CD8-positive, alpha-beta memory T cell (primary cell): ENCODE results near the gene MRPS23. TPM values are rescaled to one million over a fixed set of nuclear protein-coding genes. Genes with fewer than 3 reads are reported as not detected.

Experiments
- CTCF ChIA-PET: fragments of 350-600 bp; sonication (Branson Sonifier 250); formaldehyde crosslinking; loops from one replicate; lab custom pipeline; 2021; ENCODE audit warnings: antibody characterized with exemption; lab: Charles Lee
- POLR2A ChIA-PET: fragments of 350-600 bp; sonication (Branson Sonifier 250); formaldehyde crosslinking; loops from one replicate; lab custom pipeline; 2021; ENCODE audit warnings: antibody characterized with exemption; lab: Charles Lee
- DNase-seq, 5 donors: peaks; one replicate each; pipeline versions ENCODE4 v3.0.0 to v3.0.0-alpha.2; 2020 to 2022; ENCODE audit warnings: mixed read lengths in 1 of 5
- H3K27ac ChIP-seq: one replicate; pipeline ENCODE4 v1.7.0; 2013; ENCODE audit warnings: low read depth, mild to moderate bottlenecking, low read length, moderate library complexity
- H3K27me3 ChIP-seq: 2 replicates; pipeline ENCODE4 v1.7.0; 2013; ENCODE audit warnings: low read length, mild to moderate bottlenecking; ENCODE audit not compliant: insufficient read depth, poor library complexity, severe bottlenecking
- H3K36me3 ChIP-seq: 2 replicates; pipeline ENCODE4 v1.7.0; 2013; ENCODE audit warnings: mild to moderate bottlenecking, low read length, moderate library complexity; ENCODE audit not compliant: insufficient read depth
- H3K4me1 ChIP-seq: 2 replicates; pipeline ENCODE4 v1.7.0; 2013; ENCODE audit warnings: mild to moderate bottlenecking, low read length, moderate library complexity; ENCODE audit not compliant: insufficient read depth
- H3K4me3 ChIP-seq: 2 replicates; pipeline ENCODE4 v1.7.0; 2013; ENCODE audit warnings: mild to moderate bottlenecking, low read length
- H3K9me3 ChIP-seq: 2 replicates; pipeline ENCODE4 v1.7.0; 2013; ENCODE audit warnings: mild to moderate bottlenecking, low read length
- H3K27ac Mint-ChIP-seq, 8 donors: one replicate each; pipeline ENCODE4 v1.8.0; 2020 to 2021; ENCODE audit warnings: mixed read lengths in 8 of 8, mild to moderate bottlenecking in 6 of 8, inconsistent platforms in 3 of 8, moderate library complexity in 3 of 8
- H3K27me3 Mint-ChIP-seq, 2 donors: one replicate each; pipeline ENCODE4 v1.8.0; 2020 to 2021; ENCODE audit warnings: mixed read lengths in 2 of 2, mild to moderate bottlenecking in 1 of 2, moderate library complexity in 1 of 2
- H3K36me3 Mint-ChIP-seq, 3 donors: one replicate each; pipeline ENCODE4 v1.8.0; 2020 to 2021; ENCODE audit warnings: mixed read lengths in 3 of 3, inconsistent platforms in 1 of 3, mild to moderate bottlenecking in 1 of 3
- H3K4me1 Mint-ChIP-seq, 3 donors: one replicate each; pipeline ENCODE4 v1.8.0; 2020 to 2021; ENCODE audit warnings: mixed read lengths in 3 of 3, inconsistent platforms in 1 of 3, mild to moderate bottlenecking in 1 of 3
- H3K4me3 Mint-ChIP-seq, 7 donors: one replicate each; pipeline ENCODE4 v1.8.0; 2020 to 2021; ENCODE audit warnings: mixed read lengths in 7 of 7, mild to moderate bottlenecking in 6 of 7, moderate library complexity in 4 of 7, inconsistent platforms in 2 of 7
- H3K9me3 Mint-ChIP-seq, 5 donors: one replicate each; pipeline ENCODE4 v1.8.0; 2020 to 2022; ENCODE audit warnings: mixed read lengths in 5 of 5, mild to moderate bottlenecking in 3 of 5, moderate library complexity in 2 of 5, inconsistent platforms in 1 of 5
- polyA plus RNA-seq: library from polyadenylated mRNA; unstranded; fragments of 300-500 nt; fragmentation: Illumina TruSeq; gene quantifications from one replicate; pipeline ENCODE4 v1.2.3, GENCODE V29; 2021
- total RNA-seq, 2 experiments: library from RNA; stranded (reverse); gene quantifications; one replicate each; pipeline ENCODE4 v1.2.3, GENCODE V29; 2021

Gene MRPS23
- total and polyA plus RNA-seq, 3 experiments from 2014 or later, result 42.6 to 88.5 (median 83.1) TPM

DNA sequence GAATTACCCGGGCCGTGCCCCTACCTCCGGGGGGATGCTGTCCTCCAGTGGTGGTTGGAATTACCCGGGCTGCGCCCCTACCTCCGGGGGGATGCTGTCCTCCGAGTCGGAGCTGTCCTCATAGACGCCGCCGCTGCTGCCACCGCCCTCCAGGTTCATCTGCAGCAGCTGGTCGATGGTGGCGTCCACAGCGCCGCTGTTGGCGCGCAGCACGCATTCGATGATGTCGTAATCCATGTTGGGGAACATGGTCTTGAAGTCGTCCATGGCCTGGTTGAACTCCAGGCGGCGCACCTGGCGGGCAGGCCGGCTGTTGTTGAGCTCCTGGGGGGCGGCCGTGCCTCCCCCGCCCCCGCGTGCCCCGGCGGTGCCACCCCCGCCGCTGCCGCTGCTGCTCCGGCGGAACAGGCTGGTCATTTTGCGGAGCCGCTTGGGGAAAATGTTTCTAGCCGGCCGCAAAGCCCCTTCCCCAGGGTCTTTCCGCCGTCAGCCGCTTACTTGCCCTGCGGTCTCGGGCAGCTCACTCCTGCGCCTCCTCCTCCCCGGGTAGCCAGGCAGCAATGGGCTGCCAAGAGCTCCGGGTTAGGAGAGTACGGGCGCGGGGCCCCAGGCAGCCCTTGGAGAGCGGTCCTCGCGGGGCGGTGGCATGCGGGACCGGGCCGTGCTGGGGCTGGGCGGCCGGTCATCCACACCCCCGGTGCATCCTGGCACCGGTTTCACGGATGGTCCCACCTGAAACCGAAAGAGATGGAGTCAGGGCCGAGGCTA, 35.5 kb upstream of the MRPS23 start:
- Mint-ChIP-seq H3K4me3 (no peak overlapping the region), H3K27ac (no peak overlapping the region), H3K27me3 (peaks cover 8 to 11% of the 10 kb centered on the region in 2 donors), H3K4me1 (no peaks in the 10 kb centered on the region), H3K36me3 (no peaks in the 10 kb centered on the region), H3K9me3 (peaks cover 0 to 2% (median 0%) of the 10 kb centered on the region in 5 donors)
- ChIA-PET POLR2A (no interaction called here), CTCF (no interaction called here)
- Histone ChIP-seq H3K27me3 (peaks cover 3% of the 10 kb centered on the region), H3K4me3 (no peak overlapping the region), H3K27ac (no peak overlapping the region), H3K9me3 (no peaks in the 10 kb centered on the region), H3K4me1 (no peaks in the 10 kb centered on the region), H3K36me3 (no peaks in the 10 kb centered on the region)
- DNase-seq, result no peak

DNA sequence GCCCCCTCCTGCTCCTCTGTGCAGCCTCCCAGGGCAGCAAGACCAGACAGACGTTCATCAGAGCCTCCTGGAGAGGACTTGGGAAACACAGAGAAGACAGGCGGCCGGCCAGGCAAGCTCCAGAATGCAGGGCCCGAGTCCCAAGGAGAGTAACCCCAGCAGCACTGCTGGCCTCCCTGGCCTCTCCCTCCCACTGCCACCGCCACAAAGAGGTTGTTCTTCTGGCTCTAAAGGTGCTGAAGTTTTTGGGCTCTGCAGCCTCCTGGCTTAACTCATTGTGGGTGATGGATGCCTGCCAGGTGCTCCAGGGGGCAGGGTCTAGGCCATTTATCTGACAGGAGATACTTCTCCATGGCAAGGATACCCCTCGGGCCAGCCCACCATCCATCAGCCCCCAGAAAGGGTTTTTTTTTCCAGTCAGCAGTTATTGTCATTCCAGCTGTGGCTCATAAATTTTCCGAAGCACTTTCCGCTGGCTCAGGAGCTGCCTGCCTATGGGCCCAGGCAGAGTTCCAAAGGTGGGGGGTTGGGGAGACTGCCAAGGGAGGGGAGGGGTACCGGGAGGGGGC, 32.0 kb upstream of the MRPS23 start:
- Histone ChIP-seq H3K9me3 (no peaks in the 10 kb centered on the region), H3K36me3 (no peaks in the 10 kb centered on the region), H3K4me3 (no peak overlapping the region), H3K27me3 (no peaks in the 10 kb centered on the region), H3K27ac (no peak overlapping the region), H3K4me1 (peaks cover 4% of the 10 kb centered on the region)
- Mint-ChIP-seq H3K36me3 (no peaks in the 10 kb centered on the region), H3K9me3 (peaks cover 0 to 2% (median 0%) of the 10 kb centered on the region in 5 donors), H3K4me1 (peaks cover 5 to 7% (median 5%) of the 10 kb centered on the region in 3 donors), H3K4me3 (no peak overlapping the region), H3K27me3 (peaks cover 6 to 24% of the 10 kb centered on the region in 2 donors), H3K27ac (no peak overlapping the region)
- POLR2A ChIA-PET, result no interaction called here
- CTCF ChIA-PET, result no interaction called here
- no peak for DNase-seq

DNA sequence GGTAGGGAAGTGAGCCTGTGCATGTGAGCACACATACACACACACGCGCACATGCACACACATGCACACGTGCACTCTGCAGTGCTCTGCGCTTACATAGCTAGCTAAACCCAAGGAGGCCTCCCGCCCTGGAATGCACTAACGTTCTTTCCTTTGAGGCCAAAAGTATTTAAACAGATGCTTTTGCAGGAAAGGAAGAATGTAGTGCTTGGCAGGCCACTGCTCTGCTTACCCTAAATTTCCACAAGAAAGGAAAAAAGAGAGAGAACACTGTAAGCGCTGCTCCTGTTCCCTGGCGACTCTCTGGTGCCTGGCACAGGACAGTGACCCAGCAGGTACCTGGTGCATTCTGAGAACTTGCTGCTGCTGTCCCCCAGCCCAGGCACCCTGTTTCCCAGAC, 31.3 kb upstream of the MRPS23 start:
- peaks cover 0 to 2% (median 0%) of the 10 kb centered on the region in 5 donors for H3K9me3 Mint-ChIP-seq
- no peak overlapping the region for H3K27ac Mint-ChIP-seq
- no peaks in the 10 kb centered on the region for H3K36me3 ChIP-seq
- H3K36me3 Mint-ChIP-seq, result no peaks in the 10 kb centered on the region
- H3K4me1 ChIP-seq, result peaks cover 4% of the 10 kb centered on the region
- H3K4me3 Mint-ChIP-seq, result no peak overlapping the region
- ChIA-PET CTCF (interaction anchor here (1.0 to 2.6 kb wide), 2 partner anchors 11 to 119 kb away, joined by 3 to 9 read pairs; no protein-coding TSS in a partner anchor), POLR2A (no interaction called here)
- H3K27ac ChIP-seq, result no peak overlapping the region
- no peaks in the 10 kb centered on the region for H3K9me3 ChIP-seq
- no peaks in the 10 kb centered on the region for H3K27me3 ChIP-seq
- peaks cover 6 to 31% of the 10 kb centered on the region in 2 donors for H3K27me3 Mint-ChIP-seq
- no peak for DNase-seq
- H3K4me3 ChIP-seq, result no peak overlapping the region
- H3K4me1 Mint-ChIP-seq, result peaks cover 5 to 7% (median 5%) of the 10 kb centered on the region in 3 donors

DNA sequence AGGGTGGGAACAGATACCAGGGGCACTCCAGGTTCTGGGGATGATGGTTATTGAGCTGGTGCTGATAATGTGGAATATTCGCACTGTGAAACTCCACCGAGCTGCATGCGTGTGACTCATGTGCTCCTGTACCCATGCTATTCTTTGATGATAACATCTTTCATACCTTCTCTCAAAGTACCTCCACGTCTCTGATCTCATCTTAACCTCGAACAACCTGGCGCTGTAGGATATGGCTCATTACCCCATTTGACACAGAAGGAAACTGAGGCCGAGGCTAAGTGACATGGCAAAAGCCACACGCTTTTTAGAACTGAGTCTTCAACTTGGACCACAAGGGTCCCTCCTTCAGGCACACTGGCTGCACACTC, 30.2 kb upstream of the MRPS23 start:
- CTCF ChIA-PET, result interaction anchor here (1.0 to 2.6 kb wide), 4 partner anchors 10 to 120 kb away, joined by 3 to 9 read pairs (median 3); no protein-coding TSS in a partner anchor
- peaks cover 3% of the 10 kb centered on the region for H3K27me3 ChIP-seq
- H3K9me3 ChIP-seq, result no peaks in the 10 kb centered on the region
- H3K4me3 ChIP-seq, result no peak overlapping the region
- H3K4me3 Mint-ChIP-seq, result no peak overlapping the region
- no peak overlapping the region for H3K27ac ChIP-seq
- H3K27ac Mint-ChIP-seq, result no peak overlapping the region
- peaks cover 4% of the 10 kb centered on the region for H3K4me1 ChIP-seq
- H3K36me3 Mint-ChIP-seq, result no peaks in the 10 kb centered on the region
- H3K9me3 Mint-ChIP-seq, result peaks cover 0 to 2% (median 0%) of the 10 kb centered on the region in 5 donors
- peaks cover 5 to 7% (median 5%) of the 10 kb centered on the region in 3 donors for H3K4me1 Mint-ChIP-seq
- POLR2A ChIA-PET, result no interaction called here
- H3K36me3 ChIP-seq, result no peaks in the 10 kb centered on the region
- DNase-seq, result no peak
- H3K27me3 Mint-ChIP-seq, result peaks cover 9 to 38% of the 10 kb centered on the region in 2 donors

DNA sequence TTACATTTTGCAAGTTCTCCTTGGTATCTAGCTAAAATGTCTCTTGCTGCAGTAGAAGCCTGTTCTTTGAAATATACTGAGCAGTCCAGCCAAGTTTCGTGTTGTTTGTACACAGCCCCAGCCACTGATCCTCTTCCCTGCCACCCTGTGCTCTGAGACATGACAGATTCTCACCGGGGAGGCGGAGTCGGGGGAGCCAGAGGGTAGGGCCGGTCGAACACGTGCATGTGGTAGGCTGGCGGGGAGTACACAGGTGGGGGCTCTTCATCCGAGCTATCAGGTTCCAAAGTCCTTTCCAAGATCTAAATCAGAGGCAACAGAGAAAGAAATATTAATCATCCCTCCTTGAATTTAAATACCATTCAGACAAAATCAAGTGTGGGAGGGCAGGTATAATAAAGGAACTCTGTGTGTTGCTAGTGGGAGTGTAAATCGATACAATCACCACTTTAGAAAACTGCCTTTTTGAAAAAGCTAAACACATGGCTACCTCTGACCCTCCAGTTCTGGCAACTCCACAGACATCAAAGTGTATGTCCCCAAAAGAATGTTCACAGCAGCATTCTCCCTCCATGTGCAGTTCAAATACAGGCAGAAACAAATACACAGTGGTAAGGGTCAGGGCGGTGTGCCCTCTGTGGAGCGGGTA, 29.7 kb upstream of the MRPS23 start:
- Histone ChIP-seq H3K9me3 (no peaks in the 10 kb centered on the region), H3K36me3 (no peaks in the 10 kb centered on the region), H3K27me3 (peaks cover 4% of the 10 kb centered on the region), H3K4me3 (no peak overlapping the region), H3K27ac (no peak overlapping the region), H3K4me1 (peaks cover 4% of the 10 kb centered on the region)
- no peak for DNase-seq
- Mint-ChIP-seq H3K36me3 (no peaks in the 10 kb centered on the region), H3K9me3 (peaks cover 0 to 2% (median 0%) of the 10 kb centered on the region in 5 donors), H3K27ac (no peak overlapping the region), H3K4me3 (no peak overlapping the region), H3K4me1 (peaks cover 5 to 7% (median 5%) of the 10 kb centered on the region in 3 donors), H3K27me3 (peaks cover 11 to 41% of the 10 kb centered on the region in 2 donors)
- ChIA-PET POLR2A (no interaction called here), CTCF (interaction anchor here (1.0 to 2.6 kb wide), 4 partner anchors 9 to 24 kb away, joined by 3 to 9 read pairs (median 3); no protein-coding TSS in a partner anchor)

DNA sequence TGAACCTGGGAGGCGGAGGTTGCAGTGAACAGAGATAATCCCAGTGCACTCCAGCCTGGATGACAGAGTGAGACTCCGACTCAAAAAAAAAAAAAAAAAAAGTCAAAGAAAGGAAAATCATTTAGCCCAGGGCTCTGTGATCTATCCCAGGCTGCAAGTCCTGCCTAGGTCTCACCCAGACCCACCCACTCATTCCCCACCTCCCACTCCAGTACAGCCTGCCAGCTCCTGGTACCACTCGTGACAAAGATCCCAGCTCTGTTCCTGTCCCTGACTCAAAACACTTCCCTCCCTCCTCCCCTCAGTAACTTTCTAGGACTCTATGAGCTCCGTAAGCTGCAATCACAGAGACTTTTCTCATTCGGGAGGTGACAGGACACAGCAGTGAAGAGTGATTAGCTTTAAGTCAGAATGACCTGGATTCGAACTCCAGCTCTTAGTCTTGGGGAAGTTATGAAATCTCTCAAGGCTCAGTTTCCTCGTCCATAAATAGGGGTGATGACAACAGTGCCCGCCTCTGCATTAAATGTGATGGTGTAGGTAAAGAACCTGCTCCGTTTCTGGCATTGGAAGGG, 28.0 kb upstream of the MRPS23 start:
- CTCF ChIA-PET, result no interaction called here
- no peak overlapping the region for H3K27ac ChIP-seq
- Mint-ChIP-seq H3K4me1 (peaks cover 9 to 15% (median 10%) of the 10 kb centered on the region in 3 donors), H3K36me3 (no peaks in the 10 kb centered on the region), H3K27me3 (peaks cover 15 to 56% of the 10 kb centered on the region in 2 donors), H3K4me3 (no peak overlapping the region), H3K27ac (peak overlapping the region in 1 of 8 donors; percentile 25), H3K9me3 (peaks cover 0 to under 1% (median 0%) of the 10 kb centered on the region in 5 donors)
- peaks cover 9% of the 10 kb centered on the region for H3K27me3 ChIP-seq
- peaks cover 4% of the 10 kb centered on the region for H3K4me1 ChIP-seq
- no peak for DNase-seq
- no peaks in the 10 kb centered on the region for H3K36me3 ChIP-seq
- no peak overlapping the region for H3K4me3 ChIP-seq
- POLR2A ChIA-PET, result no interaction called here
- H3K9me3 ChIP-seq, result no peaks in the 10 kb centered on the region

DNA sequence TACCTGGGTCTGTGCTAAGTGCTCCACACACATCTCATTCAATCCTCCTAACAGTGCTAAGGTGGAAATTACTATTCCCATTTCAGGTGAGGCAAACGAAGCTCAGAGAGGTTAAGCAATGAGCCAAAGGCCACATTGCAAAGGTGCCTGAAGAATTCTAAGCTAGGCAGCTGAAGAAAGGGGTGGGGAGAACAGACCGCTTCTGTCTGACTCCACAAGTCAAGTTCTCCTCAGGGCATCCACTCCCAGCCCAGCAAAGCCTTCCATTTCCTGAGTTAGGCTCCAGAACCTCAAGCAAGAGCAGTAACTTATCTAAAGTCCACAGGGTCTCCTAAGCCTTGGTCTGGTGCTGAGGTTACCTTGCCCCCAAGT, 27.0 kb upstream of the MRPS23 start:
- H3K4me3 Mint-ChIP-seq, result no peak overlapping the region
- H3K27me3 ChIP-seq, result peaks cover 9% of the 10 kb centered on the region
- no peaks in the 10 kb centered on the region for H3K9me3 Mint-ChIP-seq
- no peak overlapping the region for H3K4me3 ChIP-seq
- H3K36me3 Mint-ChIP-seq, result no peaks in the 10 kb centered on the region
- peaks cover 4% of the 10 kb centered on the region for H3K4me1 ChIP-seq
- H3K27me3 Mint-ChIP-seq, result peaks cover 20 to 63% of the 10 kb centered on the region in 2 donors
- ChIA-PET POLR2A (no interaction called here), CTCF (no interaction called here)
- peaks cover 9 to 15% (median 10%) of the 10 kb centered on the region in 3 donors for H3K4me1 Mint-ChIP-seq
- H3K27ac Mint-ChIP-seq, result no peak overlapping the region
- DNase-seq, result no peak
- H3K9me3 ChIP-seq, result no peaks in the 10 kb centered on the region
- no peaks in the 10 kb centered on the region for H3K36me3 ChIP-seq
- no peak overlapping the region for H3K27ac ChIP-seq
